Stimulated activated CD4-positive, alpha-beta T cell treated with anti-CD3 and anti-CD28 coated beads, Interleukin-12 subunit alpha, Interleukin-12 subunit beta, amount 100 ng/mL, for 48 hours (primary cell): ENCODE data around the gene INSIG2.

Source experiments
- DNase-seq, 3 donors: peaks; one replicate each; pipeline ENCODE4 v3.0.0-alpha.2; 2020; ENCODE audit warnings: low read depth in 2 of 3, low spot score in 1 of 3

INSIG2 gene

GRCh38 chr2:118098307-118099030, 10.2 kb downstream of the INSIG2 start:
- DNase-seq, result no peak

- no peak for DNase-seq
These were observed 14.3 kb downstream of the INSIG2 start for GRCh38 chr2:118102433-118103082.

DNA sequence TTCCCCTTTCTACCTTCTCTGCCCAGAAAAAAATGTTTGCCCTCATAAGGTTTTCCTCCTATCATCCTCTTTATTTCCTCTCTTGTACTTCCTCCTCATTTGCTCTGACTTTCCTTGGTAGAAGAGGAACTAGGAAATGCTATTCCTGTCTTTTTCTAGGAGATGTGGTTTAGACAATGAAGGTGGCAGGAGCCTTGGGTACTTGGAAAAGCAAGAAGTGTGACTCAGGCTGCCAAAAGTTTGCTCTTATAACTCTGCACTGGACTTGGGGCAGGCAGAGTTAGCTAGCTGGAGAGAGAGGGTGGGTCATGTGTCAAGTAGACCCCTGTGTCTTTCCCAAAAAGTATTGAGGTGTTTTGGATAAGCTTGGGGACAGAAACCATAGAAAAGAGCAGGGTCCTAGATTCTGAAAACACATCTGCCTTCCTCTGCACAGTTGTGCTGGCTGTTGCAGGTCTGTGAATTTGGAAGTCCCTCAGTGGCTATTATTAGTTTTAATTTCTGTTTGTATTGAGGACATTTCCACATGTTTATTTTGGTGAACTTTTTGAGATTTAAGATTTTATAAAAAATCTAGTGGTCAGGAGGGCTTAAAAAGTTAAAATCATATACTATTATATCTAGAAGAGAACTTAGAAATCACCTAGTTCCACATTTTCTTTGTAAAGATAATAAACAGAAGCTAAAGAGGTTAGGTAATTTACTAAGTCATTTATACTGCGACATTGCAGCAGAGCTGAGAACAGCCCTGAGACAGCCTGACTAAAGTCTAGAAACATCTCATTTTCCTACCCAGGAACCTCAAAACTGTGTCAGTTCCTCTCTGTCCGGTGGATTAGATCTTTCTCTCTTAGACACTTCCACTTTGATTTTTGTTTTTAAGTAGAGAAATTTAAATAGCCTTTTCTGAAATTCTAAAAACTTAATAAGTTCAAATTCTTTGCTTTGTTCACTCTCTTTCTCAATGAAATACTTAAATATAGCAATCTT, 16.0 kb downstream of the INSIG2 start:
- DNase-seq, result no peak

GRCh38 chr2:118105497-118105896, 17.2 kb downstream of the INSIG2 start:
- DNase-seq, result no peak

DNA sequence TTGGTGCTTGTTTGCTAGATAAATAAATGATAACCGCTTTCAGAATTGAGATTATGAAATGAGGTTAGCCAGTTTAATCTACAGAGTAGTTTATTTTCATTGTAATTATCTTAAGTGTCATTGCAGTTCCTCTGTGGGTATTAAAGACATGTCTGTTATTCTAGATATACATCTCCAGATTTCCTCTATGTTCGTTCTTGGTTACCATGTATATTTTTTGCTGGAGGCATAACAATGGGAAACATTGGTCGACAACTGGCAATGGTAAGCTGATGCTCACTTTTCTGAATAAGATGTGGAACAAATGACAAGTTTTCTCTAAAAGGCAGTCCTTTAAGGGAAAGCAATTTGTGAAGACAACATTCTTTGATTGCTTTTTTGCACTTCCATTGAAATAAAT, 18.7 kb downstream of the INSIG2 start:
- DNase-seq, result no peak

DNA sequence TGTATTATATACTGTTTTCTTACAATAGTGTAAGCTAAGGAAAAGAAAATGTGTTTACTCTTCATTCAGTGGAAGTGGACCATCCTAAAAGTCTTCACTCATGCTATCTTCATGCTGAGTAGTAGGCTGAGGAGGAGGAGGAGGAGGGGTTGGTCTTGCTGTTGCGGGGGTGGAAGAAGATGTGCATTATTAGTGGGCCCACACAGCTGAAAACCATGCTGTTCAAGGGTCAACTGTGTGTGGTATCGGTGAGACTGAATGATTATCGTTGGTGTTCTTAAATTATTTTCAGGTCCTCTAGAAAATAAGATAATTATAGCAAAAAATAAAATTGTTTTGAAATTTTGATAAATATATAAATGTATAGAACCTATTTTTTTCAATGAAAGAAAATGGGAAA, 22.0 kb downstream of the INSIG2 start:
- DNase-seq, result no peak

DNA sequence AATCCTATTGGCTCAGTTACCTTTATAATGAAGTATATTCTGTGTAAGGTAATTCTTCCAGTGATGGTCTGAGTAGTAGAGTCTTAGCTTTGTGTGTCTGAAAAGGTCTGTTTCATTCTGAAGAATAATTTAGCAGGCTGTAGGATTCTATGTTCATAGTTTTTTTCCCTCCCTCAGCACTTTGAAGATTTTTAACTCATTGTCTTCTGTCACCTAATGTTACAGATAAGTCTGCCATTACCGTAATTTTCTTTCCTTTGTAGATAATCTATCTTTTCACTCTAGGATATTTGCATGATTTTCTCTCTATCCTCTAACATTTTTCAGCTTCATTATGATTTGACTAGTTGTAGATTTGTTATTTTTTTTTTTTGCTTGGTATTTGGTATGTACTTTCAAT, 22.7 kb downstream of the INSIG2 start:
- DNase-seq, result no peak

DNA sequence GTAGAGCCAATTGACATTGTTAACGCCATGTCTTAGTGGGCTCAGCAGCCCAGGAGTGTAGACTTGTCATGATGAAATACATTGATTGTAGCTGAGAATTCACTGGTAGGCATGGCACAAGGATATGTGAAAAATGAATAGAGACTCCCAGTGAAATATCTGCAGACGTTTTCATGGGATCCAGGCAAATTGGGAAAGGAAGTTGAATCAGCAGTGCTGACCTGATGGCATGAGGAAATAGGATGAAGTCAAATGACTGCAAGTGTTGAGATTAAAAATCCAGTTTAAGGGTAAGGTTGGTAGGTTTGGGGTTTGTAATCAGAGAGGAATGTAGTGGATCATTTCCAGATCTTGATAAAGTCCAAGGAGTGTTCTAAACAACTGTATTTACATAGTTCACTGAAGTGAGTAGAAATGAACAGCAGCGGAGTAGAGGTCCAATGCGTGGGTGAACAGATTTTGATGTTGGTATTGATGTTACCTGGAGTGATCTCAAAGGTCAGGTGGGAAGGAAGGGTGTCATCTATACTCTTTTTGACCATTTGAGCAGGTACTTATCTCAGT, 24.6 kb downstream of the INSIG2 start:
- DNase-seq, result no peak

DNA sequence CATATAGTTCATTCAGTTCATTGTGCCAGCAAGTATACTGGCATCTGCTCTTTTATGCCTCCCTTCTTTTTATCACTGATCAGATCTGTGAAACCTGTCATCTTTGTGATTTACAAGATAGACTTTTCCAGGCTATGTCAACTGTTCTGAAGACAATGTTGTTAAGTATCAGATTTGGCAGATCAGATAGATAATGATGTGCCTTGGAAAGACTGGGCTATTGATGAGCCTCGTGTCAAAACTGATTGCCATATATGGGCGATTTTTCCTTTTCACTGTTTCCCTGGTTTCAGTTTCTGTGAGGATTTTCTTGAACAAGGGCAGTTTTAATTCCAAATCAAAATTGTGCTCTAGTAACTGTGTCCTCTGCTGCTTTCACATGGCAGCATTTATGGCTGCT, 26.6 kb downstream of the INSIG2 start:
- no peak for DNase-seq

- no peak for DNase-seq
These were observed 27.5 kb downstream of the INSIG2 start for GRCh38 chr2:118115761-118116160.

GRCh38 chr2:118118479-118118878, 30.2 kb downstream of the INSIG2 start:
- DNase-seq, result no peak

DNA sequence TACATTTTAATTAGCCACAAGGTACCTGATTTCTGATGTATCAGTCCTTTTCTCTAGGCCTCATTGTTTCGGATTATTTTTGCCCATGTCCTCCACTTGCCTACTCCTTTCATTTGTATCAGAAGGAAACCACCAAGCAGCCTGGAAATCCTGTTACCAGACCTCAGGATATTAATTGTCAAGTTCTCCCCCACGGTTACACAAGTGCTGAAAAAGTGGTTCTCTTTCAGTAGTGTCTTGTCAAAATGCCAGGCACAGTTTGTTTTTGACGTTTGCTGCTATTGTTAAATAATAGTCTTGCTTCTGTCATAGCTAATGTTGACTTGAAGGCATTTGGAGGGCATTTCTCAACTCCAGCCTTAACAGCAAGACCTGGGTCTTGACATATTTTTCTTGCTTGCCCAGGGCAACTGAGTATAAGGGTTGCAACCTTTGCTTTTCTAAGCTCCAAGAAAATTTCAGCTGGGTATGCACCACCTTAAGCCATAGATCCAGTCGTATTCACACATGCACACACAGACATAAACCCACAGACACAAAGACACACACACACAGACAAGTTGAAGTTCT, 31.0 kb downstream of the INSIG2 start:
- no peak for DNase-seq

DNA sequence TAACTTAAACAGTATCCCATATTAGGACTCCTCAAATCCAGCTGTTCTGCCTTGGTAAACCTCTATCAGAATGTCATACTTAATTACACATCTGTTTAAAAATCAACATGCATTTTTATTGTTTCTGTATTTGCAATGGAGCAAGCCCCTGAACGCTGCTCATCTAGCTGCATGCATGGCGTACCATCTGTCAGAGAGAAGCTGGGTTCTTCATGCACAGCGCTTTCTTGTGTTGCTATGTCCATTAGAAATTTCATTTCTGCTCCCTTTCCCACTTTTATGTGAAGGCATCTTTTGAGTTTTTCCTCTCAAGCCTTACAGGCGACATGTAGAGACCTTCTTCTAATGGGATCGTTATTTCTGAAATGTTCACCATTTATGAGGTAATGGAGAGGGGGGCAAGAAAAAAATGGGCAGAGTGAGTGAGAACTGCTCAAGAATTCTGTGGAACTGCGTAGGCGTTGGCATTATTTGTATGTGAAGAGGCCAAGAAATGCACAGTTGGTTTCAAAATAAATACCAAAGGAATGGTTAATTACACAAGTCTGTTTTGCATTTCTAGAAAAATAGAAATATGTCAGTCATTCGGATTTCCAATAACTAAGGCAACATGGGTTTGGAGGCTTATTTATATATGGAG, 31.6 kb downstream of the INSIG2 start:
- DNase-seq, result no peak

DNA sequence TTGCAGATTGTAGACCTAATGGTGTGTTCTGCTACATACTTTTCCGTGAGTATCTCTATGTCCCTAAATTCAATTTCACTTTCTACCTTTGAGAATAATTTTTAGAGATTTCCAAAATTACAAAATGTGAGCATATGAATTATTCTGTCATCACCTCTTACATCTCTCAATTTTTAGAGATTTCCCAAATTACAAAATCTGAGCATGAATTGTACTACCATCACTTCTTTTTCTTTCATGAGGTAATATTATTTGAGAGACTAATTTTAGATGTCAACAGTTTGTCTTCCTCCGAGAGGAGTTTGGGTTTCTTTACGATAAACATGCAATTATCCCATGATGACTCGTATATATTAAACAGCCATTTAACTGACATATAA, 32.1 kb downstream of the INSIG2 start:
- DNase-seq, result no peak

- DNase-seq, result no peak
These were observed 32.8 kb downstream of the INSIG2 start for GRCh38 chr2:118121101-118121500.

GRCh38 chr2:118121986-118122524, 33.8 kb downstream of the INSIG2 start:
- DNase-seq, result no peak

DNA sequence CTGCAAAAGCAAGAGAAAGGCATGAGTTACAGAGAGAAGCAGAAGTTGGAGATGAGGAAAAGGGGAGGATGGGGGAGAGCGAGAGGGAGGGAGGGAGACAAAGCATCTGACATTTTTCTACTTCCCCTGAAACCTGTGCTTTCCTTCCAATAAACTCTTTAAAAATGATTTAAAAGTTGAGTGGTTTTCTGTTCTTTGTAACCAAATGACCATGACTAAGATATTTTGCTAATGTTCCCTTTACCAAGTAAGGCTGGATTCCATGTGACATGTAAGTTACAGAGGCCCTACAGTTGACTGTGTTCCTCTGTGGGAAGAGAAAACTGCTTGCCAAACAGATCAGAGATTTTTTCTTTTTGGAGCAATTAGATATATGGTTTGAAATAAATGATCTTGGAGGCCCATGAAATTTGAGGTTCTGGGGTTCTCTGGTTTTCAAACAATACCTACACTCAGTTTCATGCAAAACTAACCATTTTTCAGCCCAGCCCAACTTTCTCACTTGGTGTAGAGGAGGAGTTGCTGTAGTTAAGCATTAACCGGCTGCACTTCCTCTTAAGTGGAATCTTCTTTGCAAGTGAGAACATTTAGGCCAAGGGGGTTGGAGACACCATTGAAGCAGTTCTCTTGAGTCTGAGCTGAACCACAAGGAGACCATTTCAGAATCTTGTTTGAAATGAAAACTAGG, 34.5 kb downstream of the INSIG2 start:
- no peak for DNase-seq

DNA sequence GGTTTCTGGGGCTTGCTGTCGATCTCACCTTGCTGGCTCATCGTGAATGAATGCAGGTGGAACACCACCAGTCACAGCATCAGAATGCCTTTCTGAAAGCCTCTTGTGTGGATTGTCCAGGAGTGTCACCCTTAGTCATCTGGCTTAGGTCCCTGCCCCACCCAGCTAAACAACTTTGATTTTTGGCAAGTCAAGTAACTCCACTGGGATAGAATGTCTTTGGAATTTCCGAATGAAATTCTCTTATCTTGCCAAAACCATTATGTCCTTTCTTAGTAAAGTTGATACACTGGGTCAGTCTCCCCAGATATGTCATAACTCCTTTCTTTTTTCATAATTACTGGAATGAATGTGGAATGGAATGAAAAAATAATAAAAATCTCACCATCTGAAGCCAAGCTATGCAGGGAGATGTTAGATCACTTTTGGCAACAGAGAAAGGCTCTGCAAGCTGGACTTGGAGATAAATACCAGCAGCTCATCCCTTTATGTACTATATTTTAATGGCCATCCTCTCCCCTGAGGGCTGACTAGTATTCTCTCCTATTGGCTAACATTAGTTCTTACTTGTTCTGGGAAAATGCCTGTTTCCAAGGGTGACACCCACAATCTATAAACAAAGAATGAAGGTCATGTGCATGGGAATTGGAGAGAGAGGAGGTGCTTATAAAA, 35.4 kb downstream of the INSIG2 start:
- DNase-seq, result no peak

DNA sequence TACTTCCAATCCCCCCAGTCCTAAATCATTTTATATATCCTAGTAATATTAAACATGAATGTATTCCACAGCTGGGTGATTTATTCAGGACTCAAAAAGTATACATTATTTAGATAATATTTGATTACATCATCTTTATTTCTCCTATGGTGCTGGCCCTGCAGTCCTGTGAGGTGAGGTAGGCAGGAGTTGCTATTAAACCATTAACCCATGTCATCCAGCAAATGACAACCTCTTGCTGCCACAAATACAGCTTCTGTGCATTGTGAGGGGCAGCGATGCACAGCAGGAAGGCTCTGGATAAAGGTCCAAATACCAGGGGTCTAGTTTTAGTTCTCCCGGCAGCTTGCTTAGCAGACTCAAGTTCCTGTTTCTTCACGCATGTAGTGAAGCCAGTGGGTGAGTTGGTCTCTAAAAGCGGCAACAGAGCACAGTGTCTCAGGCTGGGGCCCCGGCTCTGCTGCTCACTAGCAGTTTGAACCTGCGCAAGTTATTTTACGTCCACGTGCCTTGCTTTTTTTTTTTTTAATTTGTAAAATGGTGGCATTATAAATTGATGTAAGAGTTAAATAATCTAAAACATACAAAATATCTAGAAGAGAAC, 36.1 kb downstream of the INSIG2 start:
- DNase-seq, result no peak
